SU-DHL-6 (cell line): ENCODE data around the gene HCN1.

ENCODE experiments used
- H2AFZ ChIP-seq: fragments of 200-600 bp; sonication (generic); 2 replicates; pipeline ENCODE4 v1.6.1; 2014; ENCODE audit warnings: low read depth, mild to moderate bottlenecking, moderate library complexity, mixed read lengths, antibody characterized with exemption, low read length; ENCODE audit not compliant: severe bottlenecking
- H3F3A ChIP-seq: fragments of 200-600 bp; shearing (Covaris generic); 2 replicates; pipeline ENCODE4 v1.6.0; 2016; ENCODE audit warnings: antibody characterized with exemption, mild to moderate bottlenecking; ENCODE audit not compliant: insufficient read depth
- H3K27ac ChIP-seq: fragments of 200-600 bp; sonication (generic); 2 replicates; pipeline ENCODE4 v1.5.1; 2016; ENCODE audit warnings: low read depth, mild to moderate bottlenecking, low read length, moderate library complexity, mixed read lengths
- H3K27me3 ChIP-seq: fragments of 200-600 bp; sonication (generic), shearing (Covaris generic); 2 replicates; pipeline ENCODE4 v1.6.0; 2014; ENCODE audit warnings: mild to moderate bottlenecking, low read length
- H3K36me3 ChIP-seq: fragments of 200-600 bp; sonication (generic); 2 replicates; pipeline ENCODE4 v1.6.1; 2014; ENCODE audit warnings: mild to moderate bottlenecking, low read length, mixed read lengths
- H3K4me2 ChIP-seq: fragments of 300-600, 200-600 bp; shearing (Covaris generic), sonication (generic); 2 replicates; pipeline ENCODE4 v1.6.0; 2014; ENCODE audit warnings: low read length, low read depth, mild to moderate bottlenecking; ENCODE audit not compliant: poor library complexity, severe bottlenecking
- H3K4me3 ChIP-seq: fragments of 200-600 bp; sonication (generic); 2 replicates; pipeline ENCODE4 v1.5.1; 2014; ENCODE audit warnings: antibody characterized with exemption, low read length, mild to moderate bottlenecking, mixed read lengths; ENCODE audit not compliant: insufficient read depth, poor library complexity, severe bottlenecking
- H3K79me2 ChIP-seq: fragments of 200-600 bp; sonication (generic); 2 replicates; pipeline ENCODE4 v1.6.1; 2014; ENCODE audit warnings: mild to moderate bottlenecking, low read length, moderate library complexity; ENCODE audit not compliant: insufficient read depth
- H3K9ac ChIP-seq: fragments of 200-600 bp; sonication (generic); 2 replicates; pipeline ENCODE4 v1.7.0; 2014; ENCODE audit warnings: mild to moderate bottlenecking, low read length
- H3K9me2 ChIP-seq: fragments of 200-600 bp; sonication (generic); replicated peaks from 2 replicates; pipeline ENCODE4 v1.6.1; 2014; ENCODE audit warnings: low read length; ENCODE audit not compliant: insufficient read depth
- H3K9me3 ChIP-seq: fragments of 200-600 bp; sonication (generic); 2 replicates; pipeline ENCODE4 v1.6.1; 2014; ENCODE audit warnings: low read length, mixed read lengths; ENCODE audit not compliant: insufficient read depth
- H4K20me1 ChIP-seq: fragments of 200-600 bp; sonication (generic); 2 replicates; pipeline ENCODE4 v1.6.1; 2014; ENCODE audit warnings: low read depth, mild to moderate bottlenecking, antibody characterized with exemption, low read length, moderate library complexity, mixed read lengths
- EZH2phosphoT487 ChIP-seq: fragments of 200-600 bp; sonication (generic), shearing (Covaris generic); conservative IDR thresholded peaks from 2 replicates; pipeline ENCODE4 v1.6.1; 2018; ENCODE audit warnings: mild to moderate bottlenecking, antibody characterized with exemption, low read length, moderate library complexity, mixed read lengths
- TF ChIP-seq, protein P1 (sequence below): fragments of 200-600 bp; sonication (generic); IDR thresholded peaks from one replicate; pipeline ENCODE4 v1.5.1; 2017; ENCODE audit warnings: antibody characterized with exemption, mild to moderate bottlenecking, low read length, moderate library complexity; ENCODE audit not compliant: insufficient read depth, poor library complexity, severe bottlenecking

HCN1 gene

GRCh38 chr5:45225571-45226031 is 470.6 kb downstream of the HCN1 start:
- no peak for TF ChIP-seq EZH2phosphoT487
- TF ChIP-seq, protein P1, sequence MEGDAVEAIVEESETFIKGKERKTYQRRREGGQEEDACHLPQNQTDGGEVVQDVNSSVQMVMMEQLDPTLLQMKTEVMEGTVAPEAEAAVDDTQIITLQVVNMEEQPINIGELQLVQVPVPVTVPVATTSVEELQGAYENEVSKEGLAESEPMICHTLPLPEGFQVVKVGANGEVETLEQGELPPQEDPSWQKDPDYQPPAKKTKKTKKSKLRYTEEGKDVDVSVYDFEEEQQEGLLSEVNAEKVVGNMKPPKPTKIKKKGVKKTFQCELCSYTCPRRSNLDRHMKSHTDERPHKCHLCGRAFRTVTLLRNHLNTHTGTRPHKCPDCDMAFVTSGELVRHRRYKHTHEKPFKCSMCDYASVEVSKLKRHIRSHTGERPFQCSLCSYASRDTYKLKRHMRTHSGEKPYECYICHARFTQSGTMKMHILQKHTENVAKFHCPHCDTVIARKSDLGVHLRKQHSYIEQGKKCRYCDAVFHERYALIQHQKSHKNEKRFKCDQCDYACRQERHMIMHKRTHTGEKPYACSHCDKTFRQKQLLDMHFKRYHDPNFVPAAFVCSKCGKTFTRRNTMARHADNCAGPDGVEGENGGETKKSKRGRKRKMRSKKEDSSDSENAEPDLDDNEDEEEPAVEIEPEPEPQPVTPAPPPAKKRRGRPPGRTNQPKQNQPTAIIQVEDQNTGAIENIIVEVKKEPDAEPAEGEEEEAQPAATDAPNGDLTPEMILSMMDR: no peak
- Histone ChIP-seq H3K4me2 (no peak overlapping the region), H2AFZ (no peak overlapping the region), H3K27me3 (no peaks in the 10 kb centered on the region), H4K20me1 (no peaks in the 10 kb centered on the region), H3F3A (no peaks in the 10 kb centered on the region), H3K9me2 (no peaks in the 10 kb centered on the region), H3K9ac (no peak overlapping the region), H3K36me3 (no peaks in the 10 kb centered on the region), H3K79me2 (no peaks in the 10 kb centered on the region), H3K9me3 (no peaks in the 10 kb centered on the region), H3K27ac (no peak overlapping the region), H3K4me3 (no peak overlapping the region)

- Histone ChIP-seq H3K27ac (no peak overlapping the region), H3K9me2 (no peaks in the 10 kb centered on the region), H3K4me3 (no peak overlapping the region), H3F3A (no peaks in the 10 kb centered on the region), H3K9ac (no peak overlapping the region), H3K27me3 (no peaks in the 10 kb centered on the region), H3K4me2 (no peak overlapping the region), H2AFZ (no peak overlapping the region), H3K79me2 (no peaks in the 10 kb centered on the region), H3K9me3 (no peaks in the 10 kb centered on the region), H4K20me1 (no peaks in the 10 kb centered on the region), H3K36me3 (no peaks in the 10 kb centered on the region)
- no peak for TF ChIP-seq EZH2phosphoT487
- TF ChIP-seq, protein P1: no peak
Observed at GRCh38 chr5:45205403-45205961, 490.7 kb downstream of the HCN1 start.
